RWPE2 (cell line): ENCODE data around the gene DCLK3.

Experiments
- ATAC-seq: fragments of 200-7000 bp; cut with Tn5 transposase; 3 replicates; pipeline ENCODE4 v1.9.1; 2021; ENCODE audit warnings: low read depth
- DNase-seq: peaks from one replicate; pipeline ENCODE4 v3.0.0-alpha.2; 2020; ENCODE audit warnings: low spot score
- H3K27ac ChIP-seq: fragments of 450-650 bp; 2 replicates; pipeline ENCODE4 v1.5.1; 2017; ENCODE audit warnings: mild to moderate bottlenecking; ENCODE audit not compliant: poor library complexity, severe bottlenecking
- H3K27me3 ChIP-seq: fragments of 250-450 bp; sonication (Bioruptor Pico); 2 replicates; pipeline ENCODE4 v1.5.1; 2021; ENCODE audit warnings: mild to moderate bottlenecking, moderate library complexity; ENCODE audit not compliant: insufficient read depth, poor library complexity, severe bottlenecking
- H3K36me3 ChIP-seq: fragments of 250-450 bp; sonication (Bioruptor Pico); 2 replicates; pipeline ENCODE4 v1.5.1; 2020; ENCODE audit warnings: low read depth, mild to moderate bottlenecking, moderate library complexity
- H3K4me1 ChIP-seq: fragments of 250-450 bp; sonication (Bioruptor Pico); 2 replicates; pipeline ENCODE4 v1.5.1; 2021; ENCODE audit warnings: mild to moderate bottlenecking, moderate library complexity; ENCODE audit not compliant: insufficient read depth, poor library complexity, severe bottlenecking
- H3K4me3 ChIP-seq: fragments of 250-450 bp; sonication (Bioruptor Pico); 2 replicates; pipeline ENCODE4 v1.5.1; 2021; ENCODE audit warnings: mild to moderate bottlenecking, moderate library complexity; ENCODE audit not compliant: severe bottlenecking
- H3K9me3 ChIP-seq: fragments of 250-450 bp; sonication (Bioruptor Pico); 2 replicates; pipeline ENCODE4 v1.5.1; 2021; ENCODE audit warnings: mild to moderate bottlenecking, moderate library complexity; ENCODE audit not compliant: severe bottlenecking
- TF ChIP-seq, protein P1 (sequence below): fragments of 450-650 bp; IDR thresholded peaks from one replicate; pipeline ENCODE4 v1.5.1; 2017; ENCODE audit warnings: mild to moderate bottlenecking, moderate library complexity; ENCODE audit not compliant: poor library complexity, severe bottlenecking

The DCLK3 gene

GRCh38 chr3:36669764-36670163 is 94.6 kb downstream of the DCLK3 start:
- no peak for ATAC-seq
- H3K27me3 ChIP-seq, result no peaks in the 10 kb centered on the region
- no peak for DNase-seq
- no peaks in the 10 kb centered on the region for H3K36me3 ChIP-seq
- no peak overlapping the region for H3K4me3 ChIP-seq
- no peaks in the 10 kb centered on the region for H3K4me1 ChIP-seq
- H3K27ac ChIP-seq, result no peak overlapping the region
- no peaks in the 10 kb centered on the region for H3K9me3 ChIP-seq
- TF ChIP-seq, protein P1, sequence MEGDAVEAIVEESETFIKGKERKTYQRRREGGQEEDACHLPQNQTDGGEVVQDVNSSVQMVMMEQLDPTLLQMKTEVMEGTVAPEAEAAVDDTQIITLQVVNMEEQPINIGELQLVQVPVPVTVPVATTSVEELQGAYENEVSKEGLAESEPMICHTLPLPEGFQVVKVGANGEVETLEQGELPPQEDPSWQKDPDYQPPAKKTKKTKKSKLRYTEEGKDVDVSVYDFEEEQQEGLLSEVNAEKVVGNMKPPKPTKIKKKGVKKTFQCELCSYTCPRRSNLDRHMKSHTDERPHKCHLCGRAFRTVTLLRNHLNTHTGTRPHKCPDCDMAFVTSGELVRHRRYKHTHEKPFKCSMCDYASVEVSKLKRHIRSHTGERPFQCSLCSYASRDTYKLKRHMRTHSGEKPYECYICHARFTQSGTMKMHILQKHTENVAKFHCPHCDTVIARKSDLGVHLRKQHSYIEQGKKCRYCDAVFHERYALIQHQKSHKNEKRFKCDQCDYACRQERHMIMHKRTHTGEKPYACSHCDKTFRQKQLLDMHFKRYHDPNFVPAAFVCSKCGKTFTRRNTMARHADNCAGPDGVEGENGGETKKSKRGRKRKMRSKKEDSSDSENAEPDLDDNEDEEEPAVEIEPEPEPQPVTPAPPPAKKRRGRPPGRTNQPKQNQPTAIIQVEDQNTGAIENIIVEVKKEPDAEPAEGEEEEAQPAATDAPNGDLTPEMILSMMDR, result no peak

DNA sequence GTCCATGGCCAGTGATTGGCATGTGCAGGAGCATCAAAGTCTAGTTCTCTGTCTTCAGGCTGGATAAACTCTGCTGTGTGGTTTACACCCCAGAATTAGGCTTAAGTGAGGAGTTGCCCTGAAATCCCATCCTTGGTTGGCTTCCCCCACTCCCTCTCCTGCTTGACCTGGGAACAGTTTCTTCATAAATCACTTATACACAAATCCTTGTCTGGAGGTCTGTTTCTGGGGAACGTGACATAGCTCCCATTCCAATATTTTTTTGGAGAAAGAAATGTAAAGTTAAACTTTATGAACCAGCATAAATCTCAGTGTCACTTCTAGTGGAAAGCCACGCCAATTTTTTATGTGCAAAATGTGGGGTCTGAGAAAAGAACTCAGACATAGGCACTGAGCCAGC is 98.2 kb downstream of the DCLK3 start:
- Histone ChIP-seq H3K27ac (no peak overlapping the region), H3K9me3 (no peaks in the 10 kb centered on the region), H3K36me3 (no peaks in the 10 kb centered on the region), H3K27me3 (no peaks in the 10 kb centered on the region), H3K4me3 (no peak overlapping the region), H3K4me1 (no peaks in the 10 kb centered on the region)
- no peak for ATAC-seq
- TF ChIP-seq, protein P1, result no peak
- no peak for DNase-seq

DNA sequence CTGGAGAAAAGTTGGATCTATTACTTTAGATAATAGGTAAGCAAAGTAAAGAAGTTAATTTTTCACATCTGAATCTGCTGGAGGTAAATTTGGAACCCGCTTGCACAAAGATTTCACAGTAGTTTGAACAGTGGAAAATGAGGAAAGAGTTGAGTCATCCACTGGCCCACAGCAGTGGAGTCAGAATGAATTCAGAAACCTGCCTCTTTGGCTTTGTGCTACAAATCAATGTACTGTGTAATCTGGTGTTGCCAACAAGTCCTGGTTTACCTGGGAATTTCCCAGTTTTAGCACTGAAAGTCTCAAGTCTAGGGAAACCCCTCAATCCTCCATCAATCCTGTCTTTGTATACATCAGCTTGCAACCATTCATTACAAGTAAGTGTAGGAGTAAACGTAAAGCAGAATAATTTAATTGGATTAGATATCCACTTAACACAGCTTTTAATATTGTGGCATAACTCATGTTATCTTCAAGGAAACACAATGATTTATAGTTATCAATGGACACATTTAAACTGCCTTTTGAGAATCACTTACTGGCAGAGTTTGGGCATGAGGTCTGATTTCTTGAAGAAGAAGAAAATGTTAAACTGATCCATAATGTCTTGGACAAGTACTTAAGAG is 100.6 kb downstream of the DCLK3 start:
- peak; percentile 42; the same call in 1 of the 3 replicates for ATAC-seq
- H3K4me1 ChIP-seq, result no peaks in the 10 kb centered on the region
- H3K27ac ChIP-seq, result no peak overlapping the region
- TF ChIP-seq, protein P1, result no peak
- DNase-seq, result no peak
- H3K4me3 ChIP-seq, result no peak overlapping the region
- H3K27me3 ChIP-seq, result no peaks in the 10 kb centered on the region
- H3K36me3 ChIP-seq, result no peaks in the 10 kb centered on the region
- H3K9me3 ChIP-seq, result no peaks in the 10 kb centered on the region

DNA sequence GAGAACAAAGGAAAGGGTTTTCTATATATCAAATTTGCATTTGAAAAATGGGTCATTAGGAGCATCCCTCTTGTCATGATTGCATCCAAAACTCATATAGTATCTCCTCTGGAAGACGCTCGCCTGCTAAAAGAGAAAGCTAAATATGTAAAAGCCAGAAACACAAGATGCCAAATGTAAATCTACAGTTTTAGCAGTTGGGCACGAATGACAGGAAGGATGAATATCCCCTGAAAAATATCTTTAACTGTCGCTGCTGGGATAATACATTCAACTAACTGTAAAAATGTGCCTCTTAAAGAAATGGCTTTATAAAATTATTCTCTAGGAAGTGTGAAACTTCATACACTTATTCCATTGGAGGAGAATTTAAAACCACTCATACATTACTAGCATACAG is 101.7 kb downstream of the DCLK3 start:
- no peak for ATAC-seq
- Histone ChIP-seq H3K4me1 (no peaks in the 10 kb centered on the region), H3K36me3 (no peaks in the 10 kb centered on the region), H3K27ac (no peak overlapping the region), H3K9me3 (no peaks in the 10 kb centered on the region), H3K4me3 (no peak overlapping the region), H3K27me3 (no peaks in the 10 kb centered on the region)
- no peak for DNase-seq
- TF ChIP-seq, protein P1, result no peak
